PC-3 (cell line): Measurements from ENCODE around the gene RNF20. TPM values are rescaled to one million over a fixed set of nuclear protein-coding genes. Genes with fewer than 3 reads are reported as not detected.

ENCODE experiments used
- ATAC-seq: fragments of 200-7000 bp; cut with Tn5 transposase; 2 replicates; pipeline ENCODE4 v1.9.1; 2020; ENCODE audit warnings: mild to moderate bottlenecking, moderate library complexity
- BruUV-seq: library from RNA; stranded (reverse); fragments of 400-500 nt; replicated peaks from 2 replicates; lab custom pipeline; 2021; lab: Mats Ljungman, UMichigan
- CTCF ChIA-PET: fragments of 300-600 bp; sonication (Branson Sonifier 250); formaldehyde crosslinking; loops from one replicate; lab custom pipeline; 2022; ENCODE audit warnings: antibody characterized with exemption; lab: Charles Lee
- POLR2A ChIA-PET: fragments of 300-600 bp; sonication (Branson Sonifier 250); formaldehyde crosslinking; loops from one replicate; lab custom pipeline; 2022; ENCODE audit warnings: antibody characterized with exemption; ENCODE audit not compliant: unreplicated experiment; lab: Charles Lee
- DNase-seq: peaks from one replicate; pipeline ENCODE4 v3.0.0-alpha.2; 2015
- H2AFZ ChIP-seq: fragments of 300-600 bp; sonication (generic); 2 replicates; pipeline ENCODE4 v1.6.0; 2016; ENCODE audit warnings: antibody characterized with exemption, low read length
- H3F3A ChIP-seq: fragments of 300-600 bp; sonication (generic); one replicate; pipeline ENCODE4 v1.6.0; 2017; ENCODE audit warnings: antibody characterized with exemption, low read length, control low read depth, mild to moderate bottlenecking; ENCODE audit not compliant: unreplicated experiment
- H3K27ac ChIP-seq: fragments of 300-600 bp; sonication (generic); 2 replicates; pipeline ENCODE4 v1.5.1; 2016; ENCODE audit warnings: mild to moderate bottlenecking, low read length
- H3K27me3 ChIP-seq: fragments of 300-600 bp; sonication (generic); 2 replicates; pipeline ENCODE4 v1.6.1; 2016; ENCODE audit warnings: low read length, mixed read lengths
- H3K36me3 ChIP-seq: fragments of 300-600 bp; sonication (generic); 2 replicates; pipeline ENCODE4 v1.6.1; 2016; ENCODE audit warnings: low read depth, mixed run types, low read length, mixed read lengths
- H3K4me1 ChIP-seq: fragments of 300-600 bp; sonication (generic); 2 replicates; pipeline ENCODE4 v1.5.1; 2016; ENCODE audit warnings: low read length; ENCODE audit not compliant: insufficient read depth
- H3K4me2 ChIP-seq: fragments of 300-600 bp; sonication (generic); 2 replicates; pipeline ENCODE4 v1.6.0; 2016; ENCODE audit warnings: low read length
- H3K4me3 ChIP-seq: fragments of 300-600 bp; sonication (generic); 2 replicates; pipeline ENCODE4 v1.5.1; 2016; ENCODE audit warnings: mild to moderate bottlenecking, low read length, mixed read lengths
- H3K79me2 ChIP-seq: fragments of 300-600 bp; sonication (generic); 2 replicates; pipeline ENCODE4 v1.6.1; 2017; ENCODE audit warnings: low read length, mixed read lengths
- H3K9ac ChIP-seq: fragments of 300-600 bp; sonication (generic); 2 replicates; pipeline ENCODE4 v1.6.0; 2016; ENCODE audit warnings: mild to moderate bottlenecking, low read length
- H3K9me2 ChIP-seq: fragments of 300-600 bp; sonication (generic); replicated peaks from 2 replicates; pipeline ENCODE4 v1.6.1; 2016; ENCODE audit warnings: mixed run types, low read length, mixed read lengths
- H3K9me3 ChIP-seq: fragments of 300-600 bp; sonication (generic); 2 replicates; pipeline ENCODE4 v1.6.1; 2016; ENCODE audit warnings: low read length, mixed read lengths
- H4K20me1 ChIP-seq: fragments of 300-600 bp; sonication (generic); 2 replicates; pipeline ENCODE4 v1.6.1; 2016; ENCODE audit warnings: low read length, mixed read lengths
- EZH2 ChIP-seq: fragments of 300-600 bp; sonication (generic); IDR thresholded peaks from one replicate; pipeline ENCODE4 v1.6.1; 2017; ENCODE audit warnings: antibody characterized with exemption, mild to moderate bottlenecking, low read length; ENCODE audit not compliant: unreplicated experiment
- EZH2phosphoT487 ChIP-seq: fragments of 300-600 bp; sonication (generic); IDR thresholded peaks from 2 replicates; pipeline ENCODE4 v1.6.1; 2018; ENCODE audit warnings: mild to moderate bottlenecking, antibody characterized with exemption, low read length, borderline replicate concordance
- intact Hi-C: fragments of 100-400 bp; cut with micrococcal nuclease; formaldehyde crosslinking; loops from 2 replicates; pipeline ENCODE4 v1.9.0; 2023
- total RNA-seq: library from RNA; depleted of rRNA; stranded (reverse); fragments of >200 nt; gene quantifications from 2 replicates; pipeline ENCODE4 v1.2.3, GENCODE V29; 2014
- TF ChIP-seq, protein P1 (sequence below): fragments of 300-600 bp; sonication (generic); conservative IDR thresholded peaks from 2 replicates; pipeline ENCODE4 v1.5.1; 2017; ENCODE audit warnings: antibody characterized with exemption, low read depth, mild to moderate bottlenecking, low read length

RNF20 gene
- total RNA-seq, 1 experiment from 2014 or later: 14.7 TPM

DNA sequence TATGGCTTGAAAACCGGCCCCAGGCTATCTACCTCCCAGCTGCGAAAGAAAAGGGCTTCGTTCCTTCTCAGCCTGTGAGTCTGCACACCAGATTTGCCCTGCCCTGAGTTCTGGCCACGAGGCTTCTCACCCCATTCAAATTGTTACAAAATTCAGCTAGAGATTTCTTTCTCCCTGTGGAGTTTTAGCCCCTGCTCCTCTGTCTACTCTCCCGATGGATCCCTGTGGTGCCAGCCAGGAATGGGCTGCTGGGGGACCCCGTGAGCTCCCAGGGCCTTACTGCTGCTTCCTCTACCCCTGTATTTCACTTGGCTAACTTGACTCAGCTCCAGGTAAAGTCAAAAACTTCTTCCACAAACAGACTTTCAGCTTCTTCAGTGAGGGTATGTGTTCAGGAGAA is 9.3 kb upstream of the RNF20 start:
- no peaks in the 10 kb centered on the region for H3F3A ChIP-seq
- no peak overlapping the region for H3K4me2 ChIP-seq
- DNase-seq (no peak), ATAC-seq (no peak)
- H3K36me3 ChIP-seq: no peaks in the 10 kb centered on the region
- 0 out of 2 replicates have a peak, but pooled peaks cover 3% of the 10 kb centered on the region for H3K27me3 ChIP-seq
- H3K9ac ChIP-seq: no peak overlapping the region
- no TSS peak for BruUV-seq
- TF ChIP-seq, protein P1, sequence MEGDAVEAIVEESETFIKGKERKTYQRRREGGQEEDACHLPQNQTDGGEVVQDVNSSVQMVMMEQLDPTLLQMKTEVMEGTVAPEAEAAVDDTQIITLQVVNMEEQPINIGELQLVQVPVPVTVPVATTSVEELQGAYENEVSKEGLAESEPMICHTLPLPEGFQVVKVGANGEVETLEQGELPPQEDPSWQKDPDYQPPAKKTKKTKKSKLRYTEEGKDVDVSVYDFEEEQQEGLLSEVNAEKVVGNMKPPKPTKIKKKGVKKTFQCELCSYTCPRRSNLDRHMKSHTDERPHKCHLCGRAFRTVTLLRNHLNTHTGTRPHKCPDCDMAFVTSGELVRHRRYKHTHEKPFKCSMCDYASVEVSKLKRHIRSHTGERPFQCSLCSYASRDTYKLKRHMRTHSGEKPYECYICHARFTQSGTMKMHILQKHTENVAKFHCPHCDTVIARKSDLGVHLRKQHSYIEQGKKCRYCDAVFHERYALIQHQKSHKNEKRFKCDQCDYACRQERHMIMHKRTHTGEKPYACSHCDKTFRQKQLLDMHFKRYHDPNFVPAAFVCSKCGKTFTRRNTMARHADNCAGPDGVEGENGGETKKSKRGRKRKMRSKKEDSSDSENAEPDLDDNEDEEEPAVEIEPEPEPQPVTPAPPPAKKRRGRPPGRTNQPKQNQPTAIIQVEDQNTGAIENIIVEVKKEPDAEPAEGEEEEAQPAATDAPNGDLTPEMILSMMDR: no peak
- TF ChIP-seq EZH2phosphoT487: no peak
- no peak for TF ChIP-seq EZH2
- POLR2A ChIA-PET: no interaction called here
- H4K20me1 ChIP-seq: no peaks in the 10 kb centered on the region
- intact Hi-C loops: no loop called here
- no peaks in the 10 kb centered on the region for H3K79me2 ChIP-seq
- H3K9me2 ChIP-seq: no peaks in the 10 kb centered on the region
- H3K27ac ChIP-seq: no peak overlapping the region
- no peaks in the 10 kb centered on the region for H3K4me1 ChIP-seq
- CTCF ChIA-PET: no interaction called here
- no peak overlapping the region for H2AFZ ChIP-seq
- no peak overlapping the region for H3K4me3 ChIP-seq
- H3K9me3 ChIP-seq: no peaks in the 10 kb centered on the region

DNA sequence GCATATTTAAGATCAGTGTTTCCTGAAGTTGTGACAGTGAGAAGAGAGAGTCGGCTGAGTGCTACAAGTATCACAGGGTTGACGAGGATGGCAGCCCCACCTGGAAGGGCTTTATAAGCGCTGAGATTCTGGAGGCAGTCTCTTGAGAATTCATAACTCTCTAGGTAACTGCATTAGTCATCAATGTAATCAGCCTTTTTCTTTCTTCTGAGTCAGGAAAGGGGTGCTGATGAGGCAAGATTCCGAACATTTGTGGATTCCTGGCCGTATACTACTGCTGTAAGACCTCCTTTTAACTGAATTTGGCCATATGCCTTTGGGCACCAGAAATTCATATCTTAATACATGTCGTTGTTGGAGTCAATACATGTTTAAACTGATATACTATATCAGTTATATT is 6.6 kb upstream of the RNF20 start:
- intact Hi-C loops: no loop called here
- no peaks in the 10 kb centered on the region for H3F3A ChIP-seq
- H3K4me1 ChIP-seq: no peaks in the 10 kb centered on the region
- H2AFZ ChIP-seq: no peak overlapping the region
- TF ChIP-seq EZH2phosphoT487 (no peak), EZH2 (no peak)
- TF ChIP-seq, protein P1: no peak
- DNase-seq: peak; percentile 21
- H3K36me3 ChIP-seq: no peaks in the 10 kb centered on the region
- ChIA-PET POLR2A (no interaction called here), CTCF (no interaction called here)
- H3K9me3 ChIP-seq: no peaks in the 10 kb centered on the region
- H4K20me1 ChIP-seq: no peaks in the 10 kb centered on the region
- H3K27ac ChIP-seq: no peak overlapping the region
- H3K79me2 ChIP-seq: no peaks in the 10 kb centered on the region
- no peaks in the 10 kb centered on the region for H3K9me2 ChIP-seq
- BruUV-seq: no TSS peak
- H3K9ac ChIP-seq: no peak overlapping the region
- 0 out of 2 replicates have a peak, but pooled peaks cover 3% of the 10 kb centered on the region for H3K27me3 ChIP-seq
- no peak for ATAC-seq
- H3K4me2 ChIP-seq: no peak overlapping the region
- H3K4me3 ChIP-seq: no peak overlapping the region

DNA sequence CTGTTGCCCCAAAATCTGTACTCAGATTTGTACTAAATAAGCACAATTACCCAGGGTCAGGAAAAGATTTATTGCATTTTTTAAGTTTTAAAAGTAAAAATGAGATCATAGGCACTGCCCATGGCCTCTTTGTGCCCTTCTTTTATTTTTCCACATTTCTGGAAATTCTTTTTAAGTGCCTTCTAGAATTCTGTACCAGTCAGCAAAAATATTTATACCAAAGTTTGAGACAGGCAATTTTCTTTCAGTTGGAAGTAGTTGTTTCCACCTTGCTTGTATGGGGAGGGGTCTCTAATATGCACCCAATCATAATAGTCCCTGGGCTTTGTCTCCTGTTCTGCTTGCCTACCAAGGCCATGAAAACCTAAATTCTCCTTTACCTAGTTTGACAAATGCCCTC is 5.6 kb upstream of the RNF20 start:
- intact Hi-C loops: no loop called here
- Histone ChIP-seq H3K9me3 (no peaks in the 10 kb centered on the region), H3K36me3 (no peaks in the 10 kb centered on the region), H3K4me3 (no peak overlapping the region), H3K27ac (no peak overlapping the region), H2AFZ (no peak overlapping the region), H3K9ac (no peak overlapping the region), H3F3A (no peaks in the 10 kb centered on the region), H4K20me1 (no peaks in the 10 kb centered on the region), H3K4me2 (no peak overlapping the region), H3K9me2 (no peaks in the 10 kb centered on the region), H3K79me2 (no peaks in the 10 kb centered on the region), H3K27me3 (0 out of 2 replicates have a peak, but pooled peaks cover 3% of the 10 kb centered on the region), H3K4me1 (0 out of 2 replicates have a peak, but pooled peaks cover 1% of the 10 kb centered on the region)
- TF ChIP-seq, protein P1: no peak
- no peak for TF ChIP-seq EZH2phosphoT487
- TF ChIP-seq EZH2: no peak
- BruUV-seq: no TSS peak
- ChIA-PET POLR2A (no interaction called here), CTCF (no interaction called here)
- no peak for ATAC-seq
- no peak for DNase-seq
